SK-N-SH treated with all-trans-retinoic acid at 6 μM for 48 hours (cell line): ENCODE data around the gene PDE7B.

Source experiments
- ARNTL ChIP-seq: fragments of 450-650 bp; formaldehyde crosslinking; IDR thresholded peaks from 2 replicates; pipeline ENCODE4 v1.5.0; 2020; ENCODE audit warnings: low read depth, mild to moderate bottlenecking, moderate library complexity, borderline replicate concordance
- CSDC2 ChIP-seq: fragments of 250-450 bp; sonication (Bioruptor Pico); IDR thresholded peaks from 2 replicates; pipeline ENCODE4 v1.5.0; 2020; ENCODE audit warnings: mild to moderate bottlenecking, moderate library complexity
- ESRRG ChIP-seq: fragments of 250-450 bp; sonication (Bioruptor Pico); IDR thresholded peaks from 2 replicates; pipeline ENCODE4 v1.6.1; 2021; ENCODE audit warnings: mild to moderate bottlenecking
- ISL1 ChIP-seq: fragments of 250-450 bp; sonication (Bioruptor Pico); IDR thresholded peaks from 2 replicates; pipeline ENCODE4 v2.1.2; 2022; ENCODE audit warnings: mild to moderate bottlenecking, moderate library complexity
- PPARA ChIP-seq: fragments of 250-450 bp; sonication (Bioruptor Pico); IDR thresholded peaks from 2 replicates; pipeline ENCODE4 v1.5.0; 2020; ENCODE audit warnings: mild to moderate bottlenecking, borderline replicate concordance
- RARB ChIP-seq: fragments of 250-450 bp; sonication (Bioruptor Pico); IDR thresholded peaks from 2 replicates; pipeline ENCODE4 v1.8.0; 2021; ENCODE audit warnings: mild to moderate bottlenecking, moderate library complexity
- SNAI2 ChIP-seq: fragments of 250-450 bp; sonication (Bioruptor Pico); IDR thresholded peaks from 2 replicates; pipeline ENCODE4 v1.5.0; 2020; ENCODE audit warnings: mild to moderate bottlenecking, moderate library complexity
- ZFP3 ChIP-seq: fragments of 250-450 bp; sonication (Bioruptor Pico); IDR thresholded peaks from 2 replicates; pipeline ENCODE4 v1.5.0; 2020; ENCODE audit warnings: mild to moderate bottlenecking, moderate library complexity
- ZFP30 ChIP-seq: fragments of 450-650 bp; formaldehyde crosslinking; IDR thresholded peaks from 2 replicates; pipeline ENCODE4 v1.5.0; 2022; ENCODE audit warnings: mild to moderate bottlenecking, moderate library complexity
- ZNF565 ChIP-seq: fragments of 450-650 bp; formaldehyde crosslinking; conservative IDR thresholded peaks from 2 replicates; pipeline ENCODE4 v1.5.0; 2020; ENCODE audit warnings: low read depth, mild to moderate bottlenecking, moderate library complexity
- ZNF8 ChIP-seq: fragments of 450-650 bp; formaldehyde crosslinking; IDR thresholded peaks from 2 replicates; pipeline ENCODE4 v1.5.0; 2020; ENCODE audit warnings: mild to moderate bottlenecking, moderate library complexity
- TF ChIP-seq, protein P1 (sequence below): fragments of 250-450 bp; sonication (Bioruptor Pico); IDR thresholded peaks from 2 replicates; pipeline ENCODE4 v1.8.0; 2020; ENCODE audit warnings: mild to moderate bottlenecking, moderate library complexity, borderline replicate concordance
- TF ChIP-seq, protein P2 (sequence below): fragments of 250-450 bp; sonication (Bioruptor Pico); IDR thresholded peaks from 2 replicates; pipeline ENCODE4 v1.5.1; 2021; ENCODE audit warnings: mild to moderate bottlenecking, moderate library complexity

GRCh38 chr6:135999393-135999792 is 147.9 kb downstream of the PDE7B start:
- TF ChIP-seq ZNF565 (CRISPR knock-in tag) (no peak), ZNF8 (CRISPR knock-in tag) (no peak), ARNTL (no peak), PPARA (no peak), ZFP3 (CRISPR knock-in tag) (no peak), ZFP30 (CRISPR knock-in tag) (no peak), CSDC2 (CRISPR knock-in tag) (no peak), SNAI2 (CRISPR knock-in tag) (no peak), RARB (CRISPR knock-in tag) (no peak), ESRRG (CRISPR knock-in tag) (no peak), ISL1 (CRISPR knock-in tag) (no peak)
- TF ChIP-seq, protein P1, sequence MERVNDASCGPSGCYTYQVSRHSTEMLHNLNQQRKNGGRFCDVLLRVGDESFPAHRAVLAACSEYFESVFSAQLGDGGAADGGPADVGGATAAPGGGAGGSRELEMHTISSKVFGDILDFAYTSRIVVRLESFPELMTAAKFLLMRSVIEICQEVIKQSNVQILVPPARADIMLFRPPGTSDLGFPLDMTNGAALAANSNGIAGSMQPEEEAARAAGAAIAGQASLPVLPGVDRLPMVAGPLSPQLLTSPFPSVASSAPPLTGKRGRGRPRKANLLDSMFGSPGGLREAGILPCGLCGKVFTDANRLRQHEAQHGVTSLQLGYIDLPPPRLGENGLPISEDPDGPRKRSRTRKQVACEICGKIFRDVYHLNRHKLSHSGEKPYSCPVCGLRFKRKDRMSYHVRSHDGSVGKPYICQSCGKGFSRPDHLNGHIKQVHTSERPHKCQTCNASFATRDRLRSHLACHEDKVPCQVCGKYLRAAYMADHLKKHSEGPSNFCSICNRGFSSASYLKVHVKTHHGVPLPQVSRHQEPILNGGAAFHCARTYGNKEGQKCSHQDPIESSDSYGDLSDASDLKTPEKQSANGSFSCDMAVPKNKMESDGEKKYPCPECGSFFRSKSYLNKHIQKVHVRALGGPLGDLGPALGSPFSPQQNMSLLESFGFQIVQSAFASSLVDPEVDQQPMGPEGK (CRISPR knock-in tag): no peak
- TF ChIP-seq, protein P2, sequence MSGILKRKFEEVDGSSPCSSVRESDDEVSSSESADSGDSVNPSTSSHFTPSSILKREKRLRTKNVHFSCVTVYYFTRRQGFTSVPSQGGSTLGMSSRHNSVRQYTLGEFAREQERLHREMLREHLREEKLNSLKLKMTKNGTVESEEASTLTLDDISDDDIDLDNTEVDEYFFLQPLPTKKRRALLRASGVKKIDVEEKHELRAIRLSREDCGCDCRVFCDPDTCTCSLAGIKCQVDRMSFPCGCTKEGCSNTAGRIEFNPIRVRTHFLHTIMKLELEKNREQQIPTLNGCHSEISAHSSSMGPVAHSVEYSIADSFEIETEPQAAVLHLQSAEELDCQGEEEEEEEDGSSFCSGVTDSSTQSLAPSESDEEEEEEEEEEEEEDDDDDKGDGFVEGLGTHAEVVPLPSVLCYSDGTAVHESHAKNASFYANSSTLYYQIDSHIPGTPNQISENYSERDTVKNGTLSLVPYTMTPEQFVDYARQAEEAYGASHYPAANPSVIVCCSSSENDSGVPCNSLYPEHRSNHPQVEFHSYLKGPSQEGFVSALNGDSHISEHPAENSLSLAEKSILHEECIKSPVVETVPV (CRISPR knock-in tag): no peak
